Loucy (cell line): ENCODE results near the gene PSMB5.

Experiments used
- H2AFZ ChIP-seq: fragments of 200-600 bp; sonication (generic); 2 replicates; pipeline ENCODE4 v1.6.0; 2016; ENCODE audit warnings: antibody characterized with exemption, mild to moderate bottlenecking, low read length, moderate library complexity
- H3F3A ChIP-seq: fragments of 200-600 bp; 2 replicates; pipeline ENCODE4 v1.6.0; 2016; ENCODE audit warnings: antibody characterized with exemption, low read depth, mild to moderate bottlenecking
- H3K27me3 ChIP-seq: fragments of 200-600 bp; sonication (generic); 2 replicates; pipeline ENCODE4 v1.6.1; 2014; ENCODE audit warnings: low read length, mild to moderate bottlenecking; ENCODE audit not compliant: insufficient read depth, poor library complexity, severe bottlenecking
- H3K36me3 ChIP-seq: fragments of 200-600 bp; sonication (generic); 2 replicates; pipeline ENCODE4 v1.6.1; 2016; ENCODE audit warnings: low read length; ENCODE audit not compliant: insufficient read depth
- H3K4me1 ChIP-seq: fragments of 200-600 bp; sonication (generic); 2 replicates; pipeline ENCODE4 v1.5.1; 2014; ENCODE audit warnings: low read length, mild to moderate bottlenecking; ENCODE audit not compliant: insufficient read depth, poor library complexity, severe bottlenecking
- H3K4me2 ChIP-seq: fragments of 200-600 bp; sonication (generic); 2 replicates; pipeline ENCODE4 v1.6.0; 2014; ENCODE audit warnings: antibody characterized with exemption, low read length, low read depth, mild to moderate bottlenecking; ENCODE audit not compliant: poor library complexity, severe bottlenecking
- H3K4me3 ChIP-seq: fragments of 200-600 bp; sonication (generic); 2 replicates; pipeline ENCODE4 v1.5.1; 2014; ENCODE audit warnings: low read length, mild to moderate bottlenecking, mixed read lengths; ENCODE audit not compliant: poor library complexity, severe bottlenecking
- H3K79me2 ChIP-seq: fragments of 200-600 bp; sonication (generic); 2 replicates; pipeline ENCODE4 v1.6.1; 2014; ENCODE audit warnings: low read length; ENCODE audit not compliant: insufficient read depth
- H3K9ac ChIP-seq: fragments of 200-600 bp; sonication (generic); 2 replicates; pipeline ENCODE4 v1.6.0; 2014; ENCODE audit warnings: mild to moderate bottlenecking, low read depth, low read length, moderate library complexity; ENCODE audit not compliant: poor library complexity, severe bottlenecking
- H3K9me2 ChIP-seq: fragments of 200-600 bp; sonication (generic); replicated peaks from 2 replicates; pipeline ENCODE4 v1.6.1; 2016; ENCODE audit warnings: low read depth, low read length, mixed read lengths
- H3K9me3 ChIP-seq: fragments of 200-600 bp; sonication (generic); 2 replicates; pipeline ENCODE4 v1.6.1; 2014; ENCODE audit warnings: mild to moderate bottlenecking, antibody characterized with exemption, low read length, low read depth; ENCODE audit not compliant: insufficient read depth
- H4K20me1 ChIP-seq: fragments of 200-600 bp; sonication (generic); 2 replicates; pipeline ENCODE4 v1.6.0; 2014; ENCODE audit warnings: antibody characterized with exemption, low read length, mild to moderate bottlenecking; ENCODE audit not compliant: insufficient read depth, poor library complexity, severe bottlenecking
- EZH2phosphoT487 ChIP-seq: fragments of 200-600 bp; IDR thresholded peaks from 2 replicates; pipeline ENCODE4 v1.6.1; 2018; ENCODE audit warnings: antibody characterized with exemption, mild to moderate bottlenecking, moderate library complexity, borderline replicate concordance
- TF ChIP-seq, protein P1 (sequence below): fragments of 200-600 bp; sonication (generic); conservative IDR thresholded peaks from 2 replicates; pipeline ENCODE4 v1.5.1; 2014; ENCODE audit warnings: mild to moderate bottlenecking, antibody characterized with exemption, low read length

PSMB5 gene

DNA sequence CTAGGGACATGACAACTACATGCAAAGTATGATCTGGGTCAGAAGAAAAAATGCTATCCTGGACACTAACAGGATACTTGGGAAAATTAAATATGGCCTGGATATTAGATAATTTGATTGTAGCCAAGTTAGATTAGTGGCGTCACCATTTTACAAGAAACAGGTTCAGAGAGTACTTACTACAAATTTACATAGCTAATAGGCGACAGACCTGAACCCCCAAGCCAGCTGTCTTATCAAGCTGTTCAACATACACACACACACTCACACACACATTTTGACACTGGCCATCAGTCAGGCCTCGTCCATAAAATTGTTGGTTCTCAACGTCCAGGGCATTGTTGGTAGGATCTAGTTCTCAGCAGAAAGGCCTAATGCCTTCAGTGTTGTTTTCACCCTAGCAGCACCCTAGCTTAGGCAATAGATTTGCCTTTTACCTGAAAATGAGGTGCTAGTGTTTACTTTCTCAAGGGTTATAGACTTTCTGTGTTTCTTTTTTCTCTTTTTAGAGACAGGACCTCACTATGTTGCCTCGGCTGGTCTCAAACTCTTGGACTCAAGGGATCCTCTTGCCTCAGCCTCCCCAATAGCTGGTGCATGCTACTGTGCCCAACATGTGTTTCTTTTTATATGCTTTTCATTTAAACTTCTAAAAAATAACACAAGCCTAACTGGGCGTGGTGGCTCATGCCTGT is 21.5 kb downstream of the PSMB5 start:
- peaks cover 15% of the 10 kb centered on the region for H3K79me2 ChIP-seq
- no peaks in the 10 kb centered on the region for H3K36me3 ChIP-seq
- no peaks in the 10 kb centered on the region for H3K27me3 ChIP-seq
- no peak for TF ChIP-seq EZH2phosphoT487
- TF ChIP-seq, protein P1, sequence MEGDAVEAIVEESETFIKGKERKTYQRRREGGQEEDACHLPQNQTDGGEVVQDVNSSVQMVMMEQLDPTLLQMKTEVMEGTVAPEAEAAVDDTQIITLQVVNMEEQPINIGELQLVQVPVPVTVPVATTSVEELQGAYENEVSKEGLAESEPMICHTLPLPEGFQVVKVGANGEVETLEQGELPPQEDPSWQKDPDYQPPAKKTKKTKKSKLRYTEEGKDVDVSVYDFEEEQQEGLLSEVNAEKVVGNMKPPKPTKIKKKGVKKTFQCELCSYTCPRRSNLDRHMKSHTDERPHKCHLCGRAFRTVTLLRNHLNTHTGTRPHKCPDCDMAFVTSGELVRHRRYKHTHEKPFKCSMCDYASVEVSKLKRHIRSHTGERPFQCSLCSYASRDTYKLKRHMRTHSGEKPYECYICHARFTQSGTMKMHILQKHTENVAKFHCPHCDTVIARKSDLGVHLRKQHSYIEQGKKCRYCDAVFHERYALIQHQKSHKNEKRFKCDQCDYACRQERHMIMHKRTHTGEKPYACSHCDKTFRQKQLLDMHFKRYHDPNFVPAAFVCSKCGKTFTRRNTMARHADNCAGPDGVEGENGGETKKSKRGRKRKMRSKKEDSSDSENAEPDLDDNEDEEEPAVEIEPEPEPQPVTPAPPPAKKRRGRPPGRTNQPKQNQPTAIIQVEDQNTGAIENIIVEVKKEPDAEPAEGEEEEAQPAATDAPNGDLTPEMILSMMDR = no peak
- peaks cover 5% of the 10 kb centered on the region for H3F3A ChIP-seq
- H3K4me1 ChIP-seq = peaks cover 18% of the 10 kb centered on the region
- H2AFZ ChIP-seq = no peak overlapping the region
- no peaks in the 10 kb centered on the region for H3K9me3 ChIP-seq
- H3K9ac ChIP-seq = no peak overlapping the region
- H3K4me2 ChIP-seq = no peak overlapping the region
- no peaks in the 10 kb centered on the region for H4K20me1 ChIP-seq
- H3K9me2 ChIP-seq = no peaks in the 10 kb centered on the region
- no peak overlapping the region for H3K4me3 ChIP-seq

DNA sequence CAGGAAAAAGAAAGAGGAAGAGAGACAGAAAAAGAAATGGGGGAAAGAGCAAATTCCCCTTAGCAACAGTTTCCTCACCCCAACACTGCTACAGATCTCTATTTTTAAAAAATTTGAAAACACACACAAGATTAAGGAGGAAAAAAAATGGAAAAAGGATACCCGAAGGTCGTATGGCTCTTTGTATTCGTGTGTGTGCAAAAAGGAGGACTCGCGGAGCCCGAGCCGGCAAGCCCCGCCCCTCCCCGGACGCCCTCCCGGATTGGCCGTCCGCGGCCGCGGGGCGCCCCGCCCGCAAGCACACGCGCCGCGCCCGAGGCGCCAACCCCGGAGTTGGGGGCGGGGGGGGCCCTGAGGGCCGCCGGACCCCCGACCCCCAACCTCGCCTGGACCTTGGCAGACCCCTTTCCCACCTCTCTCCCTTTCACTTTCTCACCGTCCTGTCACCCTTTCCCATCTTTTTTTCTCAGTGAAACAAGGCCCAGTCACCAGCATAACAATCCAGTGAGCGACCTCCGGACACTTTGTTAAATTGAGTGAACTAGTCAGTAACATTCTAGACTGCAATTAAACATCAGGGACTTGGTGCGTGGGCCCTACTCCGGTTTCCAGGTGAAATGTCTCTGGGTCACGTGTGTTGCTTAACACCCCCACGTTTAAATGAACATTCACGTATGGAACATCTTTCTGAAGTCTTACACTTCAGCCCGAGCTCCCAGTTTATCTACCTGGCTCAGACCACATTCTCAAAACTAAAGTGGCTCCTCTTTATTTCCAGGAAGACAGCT is 24.6 kb downstream of the PSMB5 start, which contains the start of gene C14orf93:
TSS of gene C14orf93 (minus strand) at position 205 of the 788 bp plus-strand sequence. CDS start 11,120 bp downstream, outside the sequence.
- H4K20me1 ChIP-seq = no peaks in the 10 kb centered on the region
- H3K27me3 ChIP-seq = no peaks in the 10 kb centered on the region
- peaks cover 42% of the 10 kb centered on the region for H3K4me1 ChIP-seq
- H3K79me2 ChIP-seq = peaks cover 36% of the 10 kb centered on the region
- peaks cover 7% of the 10 kb centered on the region for H3F3A ChIP-seq
- peak within 1 kb of the TSS; percentile 96 for H3K4me3 ChIP-seq
- H3K4me2 ChIP-seq = peak within 1 kb of the TSS; percentile 82
- H3K9me3 ChIP-seq = no peaks in the 10 kb centered on the region
- no peaks in the 10 kb centered on the region for H3K36me3 ChIP-seq
- peak within 1 kb of the TSS; percentile 85 for H3K9ac ChIP-seq
- TF ChIP-seq, protein P1 = no peak
- no peak for TF ChIP-seq EZH2phosphoT487
- H3K9me2 ChIP-seq = no peaks in the 10 kb centered on the region
- peak within 1 kb of the TSS; percentile 92 for H2AFZ ChIP-seq

DNA sequence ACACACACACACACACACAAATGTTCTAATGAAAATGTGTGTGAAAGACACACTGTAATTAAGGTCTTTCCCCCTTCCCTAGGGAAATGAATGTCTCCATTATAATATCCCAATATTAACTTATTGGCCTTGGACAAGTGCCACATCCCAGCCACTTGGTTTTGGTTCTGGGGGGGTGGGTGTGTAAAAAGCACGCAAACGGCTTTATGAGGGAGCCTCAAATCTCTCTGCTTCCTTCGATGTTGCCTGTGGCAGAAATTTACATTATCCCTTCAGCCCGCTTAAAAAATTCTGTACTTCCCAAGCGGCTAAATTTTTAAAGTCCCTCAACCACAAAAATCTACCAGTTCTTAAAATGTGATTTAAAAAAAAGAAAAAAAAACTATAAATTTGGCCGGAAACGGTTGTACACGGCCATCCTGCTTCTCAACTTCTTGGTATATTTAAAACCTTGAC is 25.2 kb downstream of the PSMB5 start:
- peaks cover 36% of the 10 kb centered on the region for H3K79me2 ChIP-seq
- H3K9me2 ChIP-seq = no peaks in the 10 kb centered on the region
- H3K27me3 ChIP-seq = no peaks in the 10 kb centered on the region
- no peaks in the 10 kb centered on the region for H4K20me1 ChIP-seq
- H3K9ac ChIP-seq = peak overlapping the region; percentile 85
- TF ChIP-seq, protein P1 = no peak
- no peak for TF ChIP-seq EZH2phosphoT487
- H2AFZ ChIP-seq = peak overlapping the region; percentile 92
- peak overlapping the region; percentile 82 for H3K4me2 ChIP-seq
- peaks cover 46% of the 10 kb centered on the region for H3K4me1 ChIP-seq
- peak overlapping the region; percentile 96 for H3K4me3 ChIP-seq
- H3K9me3 ChIP-seq = no peaks in the 10 kb centered on the region
- no peaks in the 10 kb centered on the region for H3K36me3 ChIP-seq
- H3F3A ChIP-seq = peaks cover 7% of the 10 kb centered on the region
